GM23338 (cell line): Measurements from ENCODE around the gene GVQW3. TPM values are rescaled to one million over a fixed set of nuclear protein-coding genes. Genes with fewer than 3 reads are reported as not detected.

Experiments
- ATAC-seq: fragments of 200-7000 bp; cut with Tn5 transposase; 3 replicates; pipeline ENCODE4 v1.9.1; 2020
- DNase-seq: peaks from one replicate; pipeline ENCODE4 v3.0.0-alpha.2; 2015; ENCODE audit warnings: low spot score
- H2AFZ ChIP-seq: fragments of 200-600 bp; sonication (generic); 2 replicates; pipeline ENCODE4 v1.8.0; 2016; ENCODE audit warnings: antibody characterized with exemption, mild to moderate bottlenecking, moderate library complexity
- H3F3A ChIP-seq: fragments of 200-600 bp; sonication (generic); replicated peaks from 2 replicates; pipeline ENCODE4 v1.8.0; 2017; ENCODE audit warnings: antibody characterized with exemption, mixed run types, low read depth
- H3K27ac ChIP-seq: fragments of 200-600 bp; sonication (generic); 2 replicates; pipeline ENCODE4 v1.6.1; 2016; ENCODE audit warnings: low read depth
- H3K27me3 ChIP-seq: fragments of 200-600 bp; sonication (generic); 2 replicates; pipeline ENCODE4 v1.8.0; 2016; ENCODE audit warnings: mild to moderate bottlenecking, mixed run types, moderate library complexity; ENCODE audit not compliant: insufficient read depth
- H3K36me3 ChIP-seq: fragments of 200-600 bp; sonication (generic); 2 replicates; pipeline ENCODE4 v1.8.0; 2016; ENCODE audit warnings: mild to moderate bottlenecking; ENCODE audit not compliant: insufficient read depth
- H3K4me1 ChIP-seq: fragments of 200-600 bp; sonication (generic); 2 replicates; pipeline ENCODE4 v1.8.0; 2016; ENCODE audit warnings: mild to moderate bottlenecking, moderate library complexity; ENCODE audit not compliant: insufficient read depth
- H3K4me2 ChIP-seq: fragments of 200-600 bp; sonication (generic); 2 replicates; pipeline ENCODE4 v1.7.1; 2017; ENCODE audit warnings: mixed run types
- H3K4me3 ChIP-seq: fragments of 200-600 bp; sonication (generic); 2 replicates; pipeline ENCODE4 v1.6.1; 2016; ENCODE audit warnings: mixed run types
- H3K79me2 ChIP-seq: fragments of 200-600 bp; sonication (generic); replicated peaks from 2 replicates; pipeline ENCODE4 v1.8.0; 2017; ENCODE audit warnings: mild to moderate bottlenecking; ENCODE audit not compliant: insufficient read depth
- H3K9me2 ChIP-seq: fragments of 200-600 bp; sonication (generic); 2 replicates; pipeline ENCODE4 v1.8.0; 2017; ENCODE audit not compliant: insufficient read depth
- H4K20me1 ChIP-seq: fragments of 200-600 bp; sonication (generic); replicated peaks from 2 replicates; pipeline ENCODE4 v1.8.0; 2017; ENCODE audit warnings: mild to moderate bottlenecking; ENCODE audit not compliant: insufficient read depth
- H3K27ac Mint-ChIP-seq: 2 replicates; pipeline ENCODE4 v1.8.0; 2020; ENCODE audit warnings: inconsistent platforms, mild to moderate bottlenecking, moderate library complexity, mixed read lengths
- H3K27me3 Mint-ChIP-seq: 3 replicates; pipeline ENCODE4 v1.8.0; 2022; ENCODE audit warnings: low read depth, mild to moderate bottlenecking, moderate library complexity, mixed read lengths, inconsistent platforms; ENCODE audit not compliant: insufficient read depth, poor library complexity
- H3K36me3 Mint-ChIP-seq: 3 replicates; pipeline ENCODE4 v1.8.0; 2021; ENCODE audit warnings: low read depth, mild to moderate bottlenecking, inconsistent platforms, moderate library complexity, mixed read lengths
- H3K4me1 Mint-ChIP-seq: 3 replicates; pipeline ENCODE4 v1.8.0; 2020; ENCODE audit warnings: mild to moderate bottlenecking, inconsistent platforms, mixed read lengths
- H3K4me3 Mint-ChIP-seq: 3 replicates; pipeline ENCODE4 v1.8.0; 2021; ENCODE audit warnings: moderate library complexity, mild to moderate bottlenecking, inconsistent platforms, mixed read lengths
- H3K9me3 Mint-ChIP-seq: 3 replicates; pipeline ENCODE4 v1.8.0; 2020; ENCODE audit warnings: moderate library complexity, mild to moderate bottlenecking, inconsistent platforms, mixed read lengths
- CREB1 ChIP-seq: fragments of 250-450 bp; sonication (Bioruptor Pico); IDR thresholded peaks from 2 replicates; pipeline ENCODE4 v1.5.0; 2020; ENCODE audit warnings: low read depth, mild to moderate bottlenecking, moderate library complexity
- EZH2phosphoT487 ChIP-seq: fragments of 200-600 bp; sonication (generic); IDR thresholded peaks from one replicate; pipeline ENCODE4 v1.8.1; 2018; ENCODE audit warnings: antibody characterized with exemption; ENCODE audit not compliant: unreplicated experiment
- JUNB ChIP-seq: IDR thresholded peaks from one replicate; pipeline ENCODE4 v1.6.1; 2016; ENCODE audit warnings: antibody characterized with exemption; ENCODE audit not compliant: unreplicated experiment
- NANOG ChIP-seq: IDR thresholded peaks from 2 replicates; pipeline ENCODE4 v1.6.1; 2016; ENCODE audit warnings: antibody characterized with exemption, borderline replicate concordance
- POLR2AphosphoS5 ChIP-seq: IDR thresholded peaks from 2 replicates; pipeline ENCODE4 v1.6.1; 2016; ENCODE audit warnings: antibody characterized with exemption, low read depth
- REST ChIP-seq: IDR thresholded peaks from one replicate; pipeline ENCODE4 v1.6.1; 2018; ENCODE audit warnings: antibody characterized with exemption; ENCODE audit not compliant: unreplicated experiment
- STAT1 ChIP-seq: IDR thresholded peaks from one replicate; pipeline ENCODE4 v1.6.1; 2016; ENCODE audit warnings: antibody characterized with exemption; ENCODE audit not compliant: unreplicated experiment
- ZNF114 ChIP-seq: fragments of 250-450 bp; sonication (Bioruptor Pico); IDR thresholded peaks from 2 replicates; pipeline ENCODE4 v1.5.0; 2020; ENCODE audit warnings: mild to moderate bottlenecking, moderate library complexity
- ZNF331 ChIP-seq: fragments of 250-450 bp; sonication (Bioruptor Pico); IDR thresholded peaks from 2 replicates; pipeline ENCODE4 v1.5.0; 2020; ENCODE audit warnings: low read depth, mild to moderate bottlenecking, moderate library complexity
- ZNF462 ChIP-seq: fragments of 250-450 bp; sonication (Bioruptor Pico); IDR thresholded peaks from 2 replicates; pipeline ENCODE4 v1.5.0; 2020; ENCODE audit warnings: mild to moderate bottlenecking, moderate library complexity
- polyA plus RNA-seq: library from polyadenylated mRNA; unstranded; fragments of >200 nt; fragmentation: Nextera tagmentation; extraction: Ambion mirVana; gene quantifications from 2 replicates; pipeline ENCODE4 v1.2.1, GENCODE V29; 2016
- total RNA-seq: library from RNA; depleted of rRNA; stranded (reverse); fragments of >200 nt; shearing (Covaris generic); gene quantifications from 2 replicates; pipeline ENCODE4 v1.2.3, GENCODE V29; 2014

GVQW3 gene
- total and polyA plus RNA-seq, 2 experiments from 2014 or later, result 3.5 to 4.9 TPM

GRCh38 chr11:76371170-76371569 is 10.0 kb upstream of the GVQW3 start (continued):
- TF ChIP-seq ZNF331 (no peak), NANOG (no peak), ZNF114 (CRISPR knock-in tag) (no peak)

DNA sequence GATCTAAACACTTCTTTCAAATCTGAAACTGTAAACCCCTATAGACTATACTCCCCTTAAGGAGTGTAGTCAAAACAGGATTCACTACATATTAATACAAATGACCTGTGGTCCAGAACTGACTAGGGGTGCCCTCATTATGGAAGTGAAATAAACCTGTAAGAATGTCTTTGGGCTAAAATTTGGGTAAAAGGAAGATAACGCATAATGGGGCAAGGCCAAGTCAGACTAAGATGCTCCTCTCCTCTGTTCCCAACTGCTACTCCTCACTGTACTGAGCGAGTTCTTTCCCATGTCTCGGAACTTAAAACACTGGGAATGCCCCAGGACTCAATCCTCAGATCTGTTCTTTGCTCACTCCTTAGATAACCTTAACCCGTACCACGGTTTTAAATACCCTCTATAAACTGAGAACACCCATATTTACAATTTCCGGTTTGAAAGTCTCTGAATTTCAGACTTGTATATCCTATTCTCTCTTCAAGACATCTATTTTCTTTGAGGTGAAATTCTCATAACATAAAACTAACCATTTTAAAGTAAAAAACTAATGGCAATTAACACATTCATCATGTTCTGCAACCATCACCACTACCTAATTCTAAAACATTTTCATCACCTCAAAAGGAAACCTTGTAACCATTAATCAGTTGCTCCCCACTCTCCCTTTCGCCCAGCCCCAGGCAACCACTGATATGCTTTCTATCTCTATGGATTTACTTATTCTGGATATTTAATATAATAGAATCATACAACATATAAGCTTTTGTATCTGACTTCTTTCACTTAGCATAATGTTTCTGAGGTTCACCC is 4.2 kb upstream of the GVQW3 start:
- peaks cover 20% of the 10 kb centered on the region for H3K4me1 ChIP-seq
- Mint-ChIP-seq H3K9me3 (no peaks in the 10 kb centered on the region), H3K36me3 (peaks cover 3% of the 10 kb centered on the region; the same call in 1 of the 3 replicates), H3K27me3 (peaks cover 16% of the 10 kb centered on the region), H3K4me3 (no peak overlapping the region), H3K4me1 (peaks cover 29% of the 10 kb centered on the region), H3K27ac (no peak overlapping the region)
- no peak for DNase-seq
- H2AFZ ChIP-seq, result no peak overlapping the region
- TF ChIP-seq EZH2phosphoT487 (no peak), ZNF114 (CRISPR knock-in tag) (no peak), POLR2AphosphoS5 (no peak)
- H3K27ac ChIP-seq, result no peak overlapping the region
- no peaks in the 10 kb centered on the region for H3F3A ChIP-seq
- H4K20me1 ChIP-seq, result peaks cover 19% of the 10 kb centered on the region
- H3K79me2 ChIP-seq, result peaks cover 86% of the 10 kb centered on the region
- no peaks in the 10 kb centered on the region for H3K9me2 ChIP-seq
- no peaks in the 10 kb centered on the region for H3K27me3 ChIP-seq
- H3K36me3 ChIP-seq, result no peaks in the 10 kb centered on the region
- H3K4me2 ChIP-seq, result no peak overlapping the region
- no peak overlapping the region for H3K4me3 ChIP-seq
- no peak for ATAC-seq

DNA sequence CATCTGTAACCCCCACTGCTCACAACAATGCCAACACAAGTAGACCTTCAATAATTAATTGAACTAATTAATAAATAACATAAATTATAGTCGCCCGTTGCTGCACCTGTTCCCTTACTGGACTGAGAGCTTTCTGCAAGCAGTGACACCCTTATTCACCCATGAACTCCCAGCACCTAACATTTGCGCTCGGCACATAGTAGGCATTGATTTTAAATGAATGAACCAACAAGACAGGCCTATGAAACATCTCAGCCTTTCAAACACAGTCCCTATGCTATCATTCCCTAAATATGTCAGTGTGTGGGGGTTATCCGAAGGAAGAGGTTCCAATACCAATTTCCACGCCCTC is 1.3 kb upstream of the GVQW3 start:
- Histone ChIP-seq H3K27ac (no peak overlapping the region), H4K20me1 (peaks cover 15% of the 10 kb centered on the region), H3K4me3 (peak overlapping the region; percentile 62), H3F3A (no peaks in the 10 kb centered on the region), H3K4me1 (peaks cover 29% of the 10 kb centered on the region), H2AFZ (peak overlapping the region; percentile 76), H3K79me2 (peaks cover 80% of the 10 kb centered on the region), H3K4me2 (peak overlapping the region; percentile 98), H3K27me3 (no peaks in the 10 kb centered on the region), H3K36me3 (no peaks in the 10 kb centered on the region), H3K9me2 (no peaks in the 10 kb centered on the region)
- DNase-seq (no peak), ATAC-seq (no peak)
- peaks cover 35% of the 10 kb centered on the region for H3K4me1 Mint-ChIP-seq
- H3K9me3 Mint-ChIP-seq, result no peaks in the 10 kb centered on the region
- H3K27ac Mint-ChIP-seq, result peak overlapping the region; percentile 37; the same call in 1 of the 2 replicates
- H3K36me3 Mint-ChIP-seq, result peaks cover 3% of the 10 kb centered on the region; the same call in 2 of the 3 replicates
- H3K27me3 Mint-ChIP-seq, result peaks cover 13% of the 10 kb centered on the region
- H3K4me3 Mint-ChIP-seq, result peak overlapping the region; percentile 90
- TF ChIP-seq NANOG (no peak), JUNB (no peak), REST (no peak), STAT1 (no peak), ZNF462 (CRISPR knock-in tag) (no peak), CREB1 (no peak)
